WTC11 (cell line): ENCODE data around the gene SPATA9. TPM values are rescaled to one million over a fixed set of nuclear protein-coding genes. Genes with fewer than 3 reads are reported as not detected.

ENCODE experiments used
- ATAC-seq: fragments of 200-7000 bp; cut with Tn5 transposase; 2 replicates; pipeline ENCODE4 v1.10.0; 2021; ENCODE audit warnings: mild to moderate bottlenecking, moderate library complexity
- CTCF ChIA-PET: fragments of 300-600 bp; sonication (Branson Sonifier 250); formaldehyde crosslinking; loops from one replicate; lab custom pipeline; 2021; ENCODE audit warnings: antibody characterized with exemption; lab: Charles Lee
- POLR2A ChIA-PET: fragments of 350-600 bp; sonication (Branson Sonifier 250); formaldehyde crosslinking; loops from one replicate; lab custom pipeline; 2021; ENCODE audit warnings: antibody characterized with exemption; lab: Charles Lee
- DNase-seq: peaks from one replicate; pipeline ENCODE4 v3.0.0; 2021; ENCODE audit warnings: low spot score
- H3K27ac Mint-ChIP-seq: 2 replicates; pipeline ENCODE4 v1.8.0; 2021; ENCODE audit warnings: mixed read lengths
- H3K27me3 Mint-ChIP-seq: 2 replicates; pipeline ENCODE4 v1.8.0; 2021; ENCODE audit warnings: low read depth, mild to moderate bottlenecking, moderate library complexity, mixed read lengths
- H3K36me3 Mint-ChIP-seq: 2 replicates; pipeline ENCODE4 v1.8.0; 2021; ENCODE audit warnings: mixed read lengths
- H3K4me1 Mint-ChIP-seq: 2 replicates; pipeline ENCODE4 v1.8.0; 2022; ENCODE audit warnings: mixed read lengths
- H3K4me3 Mint-ChIP-seq: 2 replicates; pipeline ENCODE4 v1.8.0; 2021; ENCODE audit warnings: mild to moderate bottlenecking, moderate library complexity, mixed read lengths
- H3K9me3 Mint-ChIP-seq: 2 replicates; pipeline ENCODE4 v1.8.0; 2021; ENCODE audit warnings: mixed read lengths
- CBFB ChIP-seq: sonication (generic); formaldehyde crosslinking; IDR thresholded peaks from 2 replicates; pipeline ENCODE4 v1.8.1; 2022; ENCODE audit warnings: mild to moderate bottlenecking, low read depth, missing genetic modification reagents
- CREB1 ChIP-seq: sonication (generic); formaldehyde crosslinking; IDR thresholded peaks from 2 replicates; pipeline ENCODE4 v1.8.0; 2023; ENCODE audit warnings: mild to moderate bottlenecking, missing genetic modification reagents
- ESRRA ChIP-seq: sonication (generic); formaldehyde crosslinking; IDR thresholded peaks from 2 replicates; pipeline ENCODE4 v1.8.1; 2022; ENCODE audit warnings: mild to moderate bottlenecking, missing genetic modification reagents, borderline replicate concordance
- SMAD3 ChIP-seq: sonication (generic); formaldehyde crosslinking; IDR thresholded peaks from 2 replicates; pipeline ENCODE4 v1.8.0; 2022; ENCODE audit warnings: missing genetic modification reagents, mild to moderate bottlenecking, borderline replicate concordance
- SMAD4 ChIP-seq: sonication (generic); formaldehyde crosslinking; IDR thresholded peaks from 2 replicates; pipeline ENCODE4 v1.8.0; 2022; ENCODE audit warnings: mild to moderate bottlenecking, missing genetic modification reagents
- TCF7 ChIP-seq: sonication (generic); formaldehyde crosslinking; IDR thresholded peaks from 2 replicates; pipeline ENCODE4 v1.8.0; 2022; ENCODE audit warnings: mild to moderate bottlenecking, low read depth, missing genetic modification reagents, moderate library complexity
- ZNF232 ChIP-seq: sonication (generic); formaldehyde crosslinking; IDR thresholded peaks from 2 replicates; pipeline ENCODE4 v1.8.0; 2022; ENCODE audit warnings: mild to moderate bottlenecking, missing genetic modification reagents
- ZNF671 ChIP-seq: fragments of 250-450 bp; sonication (Bioruptor Pico); IDR thresholded peaks from 2 replicates; pipeline ENCODE4 v1.8.0; 2021; ENCODE audit warnings: mild to moderate bottlenecking
- total RNA-seq: library from RNA; stranded (reverse); gene quantifications from 3 replicates; pipeline ENCODE4 v1.2.3, GENCODE V29; 2021
- TF ChIP-seq, protein P1 (sequence below): sonication (generic); formaldehyde crosslinking; IDR thresholded peaks from 2 replicates; pipeline ENCODE4 v1.8.0; 2023; ENCODE audit warnings: missing genetic modification reagents
- TF ChIP-seq, protein P2 (sequence below): fragments of 250-450 bp; sonication (Bioruptor Pico); IDR thresholded peaks from 2 replicates; pipeline ENCODE4 v2.1.2; 2022; ENCODE audit warnings: mild to moderate bottlenecking, moderate library complexity
- TF ChIP-seq, protein P3 (sequence below): sonication (generic); formaldehyde crosslinking; IDR thresholded peaks from 2 replicates; pipeline ENCODE4 v1.8.1; 2023; ENCODE audit warnings: mild to moderate bottlenecking, missing genetic modification reagents, borderline replicate concordance
- TF ChIP-seq, protein P4 (sequence below): sonication (generic); formaldehyde crosslinking; IDR thresholded peaks from 2 replicates; pipeline ENCODE4 v1.8.1; 2022; ENCODE audit warnings: low read depth, missing genetic modification reagents, borderline replicate concordance
- TF ChIP-seq, protein P5 (sequence below): sonication (generic); formaldehyde crosslinking; conservative IDR thresholded peaks from 2 replicates; pipeline ENCODE4 v1.8.1; 2022; ENCODE audit warnings: mild to moderate bottlenecking, missing genetic modification reagents
- TF ChIP-seq, protein P6 (sequence below): fragments of 250-450 bp; sonication (Bioruptor Pico); IDR thresholded peaks from 2 replicates; pipeline ENCODE4 v1.9.0; 2021; ENCODE audit warnings: moderate library complexity, mild to moderate bottlenecking, inconsistent platforms, borderline replicate concordance

The SPATA9 gene
- total RNA-seq, 1 experiment from 2014 or later = not detected

DNA sequence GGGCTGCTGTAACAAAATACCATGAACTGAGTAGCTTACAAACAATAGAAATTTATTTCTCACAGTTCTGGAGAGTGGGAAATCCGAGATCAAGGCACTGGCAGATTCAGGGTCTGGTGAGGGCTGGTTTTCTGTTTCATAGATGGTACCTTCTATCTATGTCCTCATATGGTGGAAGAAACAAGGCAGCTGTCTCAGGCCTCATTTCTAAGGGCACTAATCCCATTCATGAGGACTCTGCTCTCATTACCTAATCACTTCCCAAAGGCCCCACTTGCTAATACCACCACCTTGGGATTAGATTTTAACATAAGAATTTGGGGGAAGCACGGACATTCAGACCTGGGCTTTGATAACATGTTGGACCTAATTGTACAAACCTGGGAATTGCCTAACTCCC lies 22.7 kb downstream of the SPATA9 start:
- Mint-ChIP-seq H3K4me3 (no peak overlapping the region), H3K27ac (no peak overlapping the region), H3K36me3 (no peaks in the 10 kb centered on the region), H3K9me3 (no peaks in the 10 kb centered on the region), H3K27me3 (no peaks in the 10 kb centered on the region; the same call in 1 of the 2 replicates), H3K4me1 (0 out of 2 replicates have a peak, but pooled peaks cover 3% of the 10 kb centered on the region)
- POLR2A ChIA-PET = no interaction called here
- peak; percentile 39 for ATAC-seq
- DNase-seq = no peak
- CTCF ChIA-PET = no interaction called here
- TF ChIP-seq CBFB (CRISPR knock-in tag) (no peak), ZNF671 (no peak), ESRRA (CRISPR knock-in tag) (no peak), CREB1 (CRISPR knock-in tag) (no peak), SMAD3 (CRISPR knock-in tag) (no peak)
- TF ChIP-seq, protein P1, sequence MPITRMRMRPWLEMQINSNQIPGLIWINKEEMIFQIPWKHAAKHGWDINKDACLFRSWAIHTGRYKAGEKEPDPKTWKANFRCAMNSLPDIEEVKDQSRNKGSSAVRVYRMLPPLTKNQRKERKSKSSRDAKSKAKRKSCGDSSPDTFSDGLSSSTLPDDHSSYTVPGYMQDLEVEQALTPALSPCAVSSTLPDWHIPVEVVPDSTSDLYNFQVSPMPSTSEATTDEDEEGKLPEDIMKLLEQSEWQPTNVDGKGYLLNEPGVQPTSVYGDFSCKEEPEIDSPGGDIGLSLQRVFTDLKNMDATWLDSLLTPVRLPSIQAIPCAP = no peak
- TF ChIP-seq, protein P2, sequence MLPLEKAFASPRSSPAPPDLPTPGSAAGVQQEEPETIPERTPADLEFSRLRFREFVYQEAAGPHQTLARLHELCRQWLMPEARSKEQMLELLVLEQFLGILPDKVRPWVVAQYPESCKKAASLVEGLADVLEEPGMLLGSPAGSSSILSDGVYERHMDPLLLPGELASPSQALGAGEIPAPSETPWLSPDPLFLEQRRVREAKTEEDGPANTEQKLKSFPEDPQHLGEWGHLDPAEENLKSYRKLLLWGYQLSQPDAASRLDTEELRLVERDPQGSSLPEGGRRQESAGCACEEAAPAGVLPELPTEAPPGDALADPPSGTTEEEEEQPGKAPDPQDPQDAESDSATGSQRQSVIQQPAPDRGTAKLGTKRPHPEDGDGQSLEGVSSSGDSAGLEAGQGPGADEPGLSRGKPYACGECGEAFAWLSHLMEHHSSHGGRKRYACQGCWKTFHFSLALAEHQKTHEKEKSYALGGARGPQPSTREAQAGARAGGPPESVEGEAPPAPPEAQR (CRISPR knock-in tag) = no peak
- TF ChIP-seq, protein P3, sequence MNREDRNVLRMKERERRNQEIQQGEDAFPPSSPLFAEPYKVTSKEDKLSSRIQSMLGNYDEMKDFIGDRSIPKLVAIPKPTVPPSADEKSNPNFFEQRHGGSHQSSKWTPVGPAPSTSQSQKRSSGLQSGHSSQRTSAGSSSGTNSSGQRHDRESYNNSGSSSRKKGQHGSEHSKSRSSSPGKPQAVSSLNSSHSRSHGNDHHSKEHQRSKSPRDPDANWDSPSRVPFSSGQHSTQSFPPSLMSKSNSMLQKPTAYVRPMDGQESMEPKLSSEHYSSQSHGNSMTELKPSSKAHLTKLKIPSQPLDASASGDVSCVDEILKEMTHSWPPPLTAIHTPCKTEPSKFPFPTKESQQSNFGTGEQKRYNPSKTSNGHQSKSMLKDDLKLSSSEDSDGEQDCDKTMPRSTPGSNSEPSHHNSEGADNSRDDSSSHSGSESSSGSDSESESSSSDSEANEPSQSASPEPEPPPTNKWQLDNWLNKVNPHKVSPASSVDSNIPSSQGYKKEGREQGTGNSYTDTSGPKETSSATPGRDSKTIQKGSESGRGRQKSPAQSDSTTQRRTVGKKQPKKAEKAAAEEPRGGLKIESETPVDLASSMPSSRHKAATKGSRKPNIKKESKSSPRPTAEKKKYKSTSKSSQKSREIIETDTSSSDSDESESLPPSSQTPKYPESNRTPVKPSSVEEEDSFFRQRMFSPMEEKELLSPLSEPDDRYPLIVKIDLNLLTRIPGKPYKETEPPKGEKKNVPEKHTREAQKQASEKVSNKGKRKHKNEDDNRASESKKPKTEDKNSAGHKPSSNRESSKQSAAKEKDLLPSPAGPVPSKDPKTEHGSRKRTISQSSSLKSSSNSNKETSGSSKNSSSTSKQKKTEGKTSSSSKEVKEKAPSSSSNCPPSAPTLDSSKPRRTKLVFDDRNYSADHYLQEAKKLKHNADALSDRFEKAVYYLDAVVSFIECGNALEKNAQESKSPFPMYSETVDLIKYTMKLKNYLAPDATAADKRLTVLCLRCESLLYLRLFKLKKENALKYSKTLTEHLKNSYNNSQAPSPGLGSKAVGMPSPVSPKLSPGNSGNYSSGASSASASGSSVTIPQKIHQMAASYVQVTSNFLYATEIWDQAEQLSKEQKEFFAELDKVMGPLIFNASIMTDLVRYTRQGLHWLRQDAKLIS (CRISPR knock-in tag) = no peak
- TF ChIP-seq, protein P4, sequence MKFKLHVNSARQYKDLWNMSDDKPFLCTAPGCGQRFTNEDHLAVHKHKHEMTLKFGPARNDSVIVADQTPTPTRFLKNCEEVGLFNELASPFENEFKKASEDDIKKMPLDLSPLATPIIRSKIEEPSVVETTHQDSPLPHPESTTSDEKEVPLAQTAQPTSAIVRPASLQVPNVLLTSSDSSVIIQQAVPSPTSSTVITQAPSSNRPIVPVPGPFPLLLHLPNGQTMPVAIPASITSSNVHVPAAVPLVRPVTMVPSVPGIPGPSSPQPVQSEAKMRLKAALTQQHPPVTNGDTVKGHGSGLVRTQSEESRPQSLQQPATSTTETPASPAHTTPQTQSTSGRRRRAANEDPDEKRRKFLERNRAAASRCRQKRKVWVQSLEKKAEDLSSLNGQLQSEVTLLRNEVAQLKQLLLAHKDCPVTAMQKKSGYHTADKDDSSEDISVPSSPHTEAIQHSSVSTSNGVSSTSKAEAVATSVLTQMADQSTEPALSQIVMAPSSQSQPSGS (CRISPR knock-in tag) = no peak

DNA sequence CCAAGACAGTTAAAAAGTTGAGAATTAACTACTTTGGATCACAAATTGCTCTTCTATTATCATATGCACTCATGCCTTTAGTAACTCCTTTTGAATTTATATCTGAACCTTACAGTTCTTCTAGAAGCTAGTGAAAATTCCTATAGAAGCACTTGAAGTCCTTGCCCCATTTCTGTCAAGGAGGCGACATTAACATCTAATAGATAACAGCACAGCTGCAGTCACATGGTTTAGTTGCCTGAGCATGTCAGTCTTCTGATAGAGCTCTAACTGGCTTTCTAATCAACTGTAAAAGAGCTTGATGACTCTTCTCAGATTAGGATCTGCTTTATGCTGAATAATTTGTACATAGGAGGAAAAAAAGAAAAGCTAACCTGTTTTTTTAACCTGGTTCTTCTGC lies 27.2 kb downstream of the SPATA9 start:
- CTCF ChIA-PET = no interaction called here
- peaks cover 4% of the 10 kb centered on the region; the same call in 1 of the 2 replicates for H3K36me3 Mint-ChIP-seq
- H3K9me3 Mint-ChIP-seq = no peaks in the 10 kb centered on the region
- H3K4me3 Mint-ChIP-seq = no peak overlapping the region
- no peaks in the 10 kb centered on the region for H3K27me3 Mint-ChIP-seq
- POLR2A ChIA-PET = no interaction called here
- DNase-seq (no peak), ATAC-seq (no peak)
- TF ChIP-seq, protein P5, sequence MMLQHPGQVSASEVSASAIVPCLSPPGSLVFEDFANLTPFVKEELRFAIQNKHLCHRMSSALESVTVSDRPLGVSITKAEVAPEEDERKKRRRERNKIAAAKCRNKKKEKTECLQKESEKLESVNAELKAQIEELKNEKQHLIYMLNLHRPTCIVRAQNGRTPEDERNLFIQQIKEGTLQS = no peak
- TF ChIP-seq ZNF232 (CRISPR knock-in tag) (no peak), SMAD4 (CRISPR knock-in tag) (no peak), TCF7 (CRISPR knock-in tag) (no peak)
- TF ChIP-seq, protein P6, sequence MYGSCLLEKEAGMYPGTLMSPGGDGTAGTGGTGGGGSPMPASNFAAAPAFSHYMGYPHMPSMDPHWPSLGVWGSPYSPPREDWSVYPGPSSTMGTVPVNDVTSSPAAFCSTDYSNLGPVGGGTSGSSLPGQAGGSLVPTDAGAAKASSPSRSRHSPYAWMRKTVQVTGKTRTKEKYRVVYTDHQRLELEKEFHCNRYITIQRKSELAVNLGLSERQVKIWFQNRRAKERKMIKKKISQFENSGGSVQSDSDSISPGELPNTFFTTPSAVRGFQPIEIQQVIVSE (CRISPR knock-in tag) = no peak
- 0 out of 2 replicates have a peak, but pooled peaks cover 2% of the 10 kb centered on the region for H3K4me1 Mint-ChIP-seq
- H3K27ac Mint-ChIP-seq = no peak overlapping the region
